GM12892 (cell line): ENCODE data around the gene KIRREL2.

Experiments used
- POLR2A ChIP-seq: IDR thresholded peaks from 2 replicates; pipeline ENCODE4 v1.6.1; 2011; ENCODE audit warnings: low read depth, low read length, control low read depth
- POLR2AphosphoS5 ChIP-seq: IDR thresholded peaks from 2 replicates; pipeline ENCODE4 v1.6.1; 2011; ENCODE audit warnings: low read depth, low read length, control low read depth

GRCh38 chr19:35874392-35874930 is 17.8 kb downstream of the KIRREL2 start:
- TF ChIP-seq POLR2AphosphoS5 = no peak
- no peak for TF ChIP-seq POLR2A
